Measurements from ENCODE around the gene DIDO1. TPM values are rescaled to one million over a fixed set of nuclear protein-coding genes. Genes with fewer than 3 reads are reported as not detected.

Gene DIDO1
- total and polyA plus RNA-seq, 9 of the 15 experiments (the other 6 are each of a cell fraction or from before 2014, with no cell fraction given) = 4.4 to 46.8 (median 31.2) TPM

DNA sequence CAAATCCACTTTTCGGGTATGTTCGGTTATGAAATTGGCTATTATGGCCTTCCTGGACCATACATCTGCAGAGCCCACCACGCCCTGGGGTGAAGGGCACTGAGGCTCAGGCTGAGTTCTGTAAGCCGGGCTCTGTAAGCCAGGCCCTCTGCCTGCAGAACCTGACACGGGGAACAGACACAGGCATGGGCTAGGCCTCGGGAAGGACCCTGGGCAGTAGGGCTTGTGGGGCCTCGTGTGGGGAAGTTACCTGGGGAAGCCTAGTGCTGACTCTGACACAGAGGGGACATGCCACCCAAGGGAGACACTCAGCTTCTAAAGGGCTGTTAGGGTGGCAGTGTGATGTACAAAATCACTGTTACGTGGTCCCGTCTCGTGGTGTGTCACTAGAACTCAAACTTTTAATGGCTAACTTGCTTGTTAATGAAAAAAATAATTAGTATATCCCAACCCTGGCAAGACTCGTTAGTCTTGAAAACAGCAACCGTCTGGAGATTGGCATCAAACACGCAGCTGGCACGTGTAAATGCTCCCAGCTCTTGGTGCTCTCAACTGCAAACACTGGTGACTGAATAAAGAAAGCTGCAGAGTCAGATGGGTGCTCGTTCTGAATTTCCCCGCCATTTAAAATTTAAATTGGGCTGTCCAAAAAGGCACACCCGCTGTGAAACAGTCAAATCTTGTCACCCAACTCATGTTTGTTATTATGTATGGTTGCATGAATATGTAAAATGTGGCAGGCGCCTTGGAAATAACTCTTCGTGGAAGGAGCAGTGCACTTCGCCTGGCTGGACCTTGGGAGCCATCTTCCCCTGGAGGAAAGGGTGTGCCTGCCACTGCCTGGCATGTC lies 41.0 kb downstream of the DIDO1 start:
- H3K9me1 ChIP-seq (ENCODE audit: control insufficient read depth, insufficient read depth, low read length) = peaks cover 4% of the 10 kb centered on the region
- no peaks in the 10 kb centered on the region for H3K27me3 ChIP-seq (ENCODE audit: control insufficient read depth in 2 of 2, insufficient read depth in 2 of 2, low read length in 2 of 2)
- H3K27ac ChIP-seq (ENCODE audit: extremely low read depth, low read depth, low read length) = no peak overlapping the region
- 85% methylated on average over 20 of the region's 20 CpGs for WGBS (ENCODE audit: insufficient coverage, low coverage, missing lambda C conversion rate)
- no peak overlapping the region for H2AFZ ChIP-seq (ENCODE audit: low read depth, low read length)
- peaks cover 59% of the 10 kb centered on the region for H3K36me3 ChIP-seq (ENCODE audit: control insufficient read depth, insufficient read depth, low read length)
- intact Hi-C loops (cut with micrococcal nuclease) = no loop called here
- H3K9me3 ChIP-seq (replicated peaks; ENCODE audit: control insufficient read depth, insufficient read depth, low read depth, low read length) = no peaks in the 10 kb centered on the region
- CTCF ChIA-PET (ENCODE audit: low intra/inter-chr PET ratio) = no interaction called here
- H3K4me2 ChIP-seq (ENCODE audit: insufficient read depth, low read length) = no peak overlapping the region
- FAIRE-seq (no peak), DNase-seq (ENCODE audit: extremely low read depth in 1 of 4, low spot score in 3 of 4) (no peak), ATAC-seq (no peak)
- no peak overlapping the region for H3K4me3 ChIP-seq
- TF ChIP-seq ZNF431 (CRISPR knock-in tag; IDR thresholded peaks at IDR 0.05) (no peak), POLR2A (conservative IDR thresholded peaks at IDR 0.05) (0 out of 2 replicates have a peak, but pooled peaks have one; percentile 30)
- peaks cover 0 to 25% of the 10 kb centered on the region in 2 experiments; a peak in 2 of 5 replicates for H3K4me1 ChIP-seq (replicated peaks in 1 of 2; ENCODE audit: control insufficient read depth in 2 of 2, insufficient read depth in 2 of 2, low read length in 2 of 2)
- no peaks in the 10 kb centered on the region for H3K79me2 ChIP-seq (ENCODE audit: control insufficient read depth, insufficient read depth, low read length)
- POLR2A ChIA-PET = interaction anchor here (0.7 to 1.7 kb wide), 6 partner anchors 9 to 434 kb away, joined by 3 to 4 read pairs (median 3); no protein-coding TSS in a partner anchor
- in situ Hi-C loops (cut with MboI) = no loop called here
- no peaks in the 10 kb centered on the region for H4K20me1 ChIP-seq (replicated peaks; ENCODE audit: control insufficient read depth, insufficient read depth, low read length)
- no peak overlapping the region for H3K9ac ChIP-seq (ENCODE audit: insufficient read depth in 1 of 2, low read depth in 2 of 2, low read length in 2 of 2)
- BruUV-seq (replicated peaks) = no TSS peak

DNA sequence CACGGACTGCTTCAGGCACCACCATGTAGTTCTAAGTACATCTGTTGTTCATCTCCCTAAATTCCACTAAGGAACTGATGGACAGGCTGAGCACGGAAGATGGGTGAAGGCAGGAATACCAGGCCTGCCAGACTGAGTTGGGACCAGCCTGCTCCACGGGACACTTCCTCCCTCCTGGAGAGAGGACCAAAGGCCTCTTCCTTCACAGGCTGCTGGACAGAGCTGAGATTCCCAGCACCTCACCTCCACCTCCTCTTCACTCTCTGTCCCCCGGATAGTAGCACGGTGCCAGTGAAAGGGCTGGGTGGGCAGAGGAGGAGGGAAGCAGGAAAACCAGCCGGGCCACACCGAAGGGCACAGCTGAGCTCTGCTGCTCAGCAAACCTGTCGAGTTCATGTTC lies 41.7 kb downstream of the DIDO1 start:
- Histone ChIP-seq H3K36me3 (ENCODE audit: control insufficient read depth, insufficient read depth, low read length) (peaks cover 57% of the 10 kb centered on the region; the same call in 2 of the 3 replicates), H4K20me1 (replicated peaks; ENCODE audit: control insufficient read depth, insufficient read depth, low read length) (no peaks in the 10 kb centered on the region), H3K27me3 (ENCODE audit: control insufficient read depth in 2 of 2, insufficient read depth in 2 of 2, low read length in 2 of 2) (no peaks in the 10 kb centered on the region), H3K79me2 (ENCODE audit: control insufficient read depth, insufficient read depth, low read length) (no peaks in the 10 kb centered on the region), H3K27ac (ENCODE audit: extremely low read depth, low read depth, low read length) (no peak overlapping the region), H3K9me3 (replicated peaks; ENCODE audit: control insufficient read depth, insufficient read depth, low read depth, low read length) (no peaks in the 10 kb centered on the region), H3K4me3 (no peak overlapping the region), H3K9ac (ENCODE audit: insufficient read depth in 1 of 2, low read depth in 2 of 2, low read length in 2 of 2) (no peak overlapping the region), H3K4me2 (ENCODE audit: insufficient read depth, low read length) (no peak overlapping the region), H3K4me1 (replicated peaks in 1 of 2; ENCODE audit: control insufficient read depth in 2 of 2, insufficient read depth in 2 of 2, low read length in 2 of 2) (peaks cover 0 to 28% of the 10 kb centered on the region in 2 experiments; a peak in 2 of 5 replicates), H2AFZ (ENCODE audit: low read depth, low read length) (no peak overlapping the region), H3K9me1 (ENCODE audit: control insufficient read depth, insufficient read depth, low read length) (peaks cover 4% of the 10 kb centered on the region)
- in situ Hi-C loops (cut with MboI) (no loop called here), intact Hi-C loops (cut with micrococcal nuclease) (no loop called here)
- POLR2A ChIA-PET = interaction anchor here (0.7 to 1.7 kb wide), 5 partner anchors 9 to 19 kb away, joined by 3 to 4 read pairs (median 3); no protein-coding TSS in a partner anchor
- FAIRE-seq = no peak
- WGBS (ENCODE audit: insufficient coverage, low coverage, missing lambda C conversion rate) = 78% methylated on average over 8 of the region's 8 CpGs
- BruUV-seq (replicated peaks) = no TSS peak
- ATAC-seq = no peak
- CTCF ChIA-PET (ENCODE audit: low intra/inter-chr PET ratio) = no interaction called here
- no peak for DNase-seq (ENCODE audit: extremely low read depth in 1 of 4, low spot score in 3 of 4)
- TF ChIP-seq, protein P1, sequence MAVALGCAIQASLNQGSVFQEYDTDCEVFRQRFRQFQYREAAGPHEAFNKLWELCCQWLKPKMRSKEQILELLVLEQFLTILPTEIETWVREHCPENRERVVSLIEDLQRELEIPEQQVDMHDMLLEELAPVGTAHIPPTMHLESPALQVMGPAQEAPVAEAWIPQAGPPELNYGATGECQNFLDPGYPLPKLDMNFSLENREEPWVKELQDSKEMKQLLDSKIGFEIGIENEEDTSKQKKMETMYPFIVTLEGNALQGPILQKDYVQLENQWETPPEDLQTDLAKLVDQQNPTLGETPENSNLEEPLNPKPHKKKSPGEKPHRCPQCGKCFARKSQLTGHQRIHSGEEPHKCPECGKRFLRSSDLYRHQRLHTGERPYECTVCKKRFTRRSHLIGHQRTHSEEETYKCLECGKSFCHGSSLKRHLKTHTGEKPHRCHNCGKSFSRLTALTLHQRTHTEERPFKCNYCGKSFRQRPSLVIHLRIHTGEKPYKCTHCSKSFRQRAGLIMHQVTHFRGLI (CRISPR knock-in tag; IDR thresholded peaks at IDR 0.05) = no peak
- TF ChIP-seq, protein P2, sequence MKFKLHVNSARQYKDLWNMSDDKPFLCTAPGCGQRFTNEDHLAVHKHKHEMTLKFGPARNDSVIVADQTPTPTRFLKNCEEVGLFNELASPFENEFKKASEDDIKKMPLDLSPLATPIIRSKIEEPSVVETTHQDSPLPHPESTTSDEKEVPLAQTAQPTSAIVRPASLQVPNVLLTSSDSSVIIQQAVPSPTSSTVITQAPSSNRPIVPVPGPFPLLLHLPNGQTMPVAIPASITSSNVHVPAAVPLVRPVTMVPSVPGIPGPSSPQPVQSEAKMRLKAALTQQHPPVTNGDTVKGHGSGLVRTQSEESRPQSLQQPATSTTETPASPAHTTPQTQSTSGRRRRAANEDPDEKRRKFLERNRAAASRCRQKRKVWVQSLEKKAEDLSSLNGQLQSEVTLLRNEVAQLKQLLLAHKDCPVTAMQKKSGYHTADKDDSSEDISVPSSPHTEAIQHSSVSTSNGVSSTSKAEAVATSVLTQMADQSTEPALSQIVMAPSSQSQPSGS (CRISPR knock-in tag; IDR thresholded peaks at IDR 0.05) = no peak

All from K562 (cell line).